Naive B cell (primary cell): Measurements from ENCODE around the gene PDE7B. TPM values are rescaled to one million over a fixed set of nuclear protein-coding genes. Genes with fewer than 3 reads are reported as not detected.

Experiments used
- ATAC-seq, 2 donors: fragments of 150-1000 bp; cut with Tn5 transposase; 2 replicates each; pipeline ENCODE4 v1.10.0; 2021; ENCODE audit warnings: low read depth in 2 of 2, mild to moderate bottlenecking in 2 of 2, moderate library complexity in 2 of 2
- DNase-seq: peaks from one replicate; pipeline ENCODE4 v3.0.0; 2022
- H3K27ac Mint-ChIP-seq, 6 donors: one replicate each; pipeline ENCODE4 v1.8.0; 2020 to 2022; ENCODE audit warnings: mild to moderate bottlenecking in 6 of 6, mixed read lengths in 6 of 6, moderate library complexity in 5 of 6, inconsistent platforms in 2 of 6
- H3K27me3 Mint-ChIP-seq, 3 donors: one replicate each; pipeline ENCODE4 v1.8.0; 2021 to 2022; ENCODE audit warnings: mixed read lengths in 3 of 3, mild to moderate bottlenecking in 1 of 3
- H3K36me3 Mint-ChIP-seq, 2 donors: one replicate each; pipeline ENCODE4 v1.8.0; 2020 to 2022; ENCODE audit warnings: mixed read lengths in 2 of 2, inconsistent platforms in 1 of 2, mild to moderate bottlenecking in 1 of 2
- H3K4me1 Mint-ChIP-seq, 3 donors: one replicate each; pipeline ENCODE4 v1.8.0; 2020 to 2022; ENCODE audit warnings: mixed read lengths in 3 of 3, inconsistent platforms in 1 of 3, mild to moderate bottlenecking in 1 of 3, moderate library complexity in 1 of 3
- H3K4me3 Mint-ChIP-seq, 8 donors: one replicate each; pipeline ENCODE4 v1.8.0; 2020 to 2022; ENCODE audit warnings: mild to moderate bottlenecking in 8 of 8, mixed read lengths in 8 of 8, moderate library complexity in 8 of 8, inconsistent platforms in 2 of 8
- H3K9me3 Mint-ChIP-seq, 7 donors: one replicate each; pipeline ENCODE4 v1.8.0; 2020 to 2022; ENCODE audit warnings: mixed read lengths in 7 of 7, mild to moderate bottlenecking in 5 of 7, inconsistent platforms in 2 of 7, moderate library complexity in 1 of 7
- polyA plus RNA-seq, 6 donors: library from polyadenylated mRNA; unstranded; fragments of 300-500 nt; fragmentation: Illumina TruSeq; gene quantifications; one replicate each; pipeline ENCODE4 v1.2.3, GENCODE V29; 2021; ENCODE audit warnings: low read depth in 6 of 6

PDE7B gene
- polyA plus RNA-seq, 6 donors from 2014 or later: 0.10 to 3.8 (median 3.0) TPM

- Mint-ChIP-seq H3K4me3 (no peak overlapping the region), H3K4me1 (peaks cover 14 to 20% (median 19%) of the 10 kb centered on the region in 3 donors), H3K27ac (no peak overlapping the region), H3K36me3 (peaks cover 0 to 5% of the 10 kb centered on the region in 2 donors), H3K27me3 (peaks cover 0 to 5% (median 0%) of the 10 kb centered on the region in 3 donors), H3K9me3 (no peaks in the 10 kb centered on the region)
- ATAC-seq: no peak
- no peak for DNase-seq
Measured at GRCh38 chr6:136039185-136039584, 187.7 kb downstream of the PDE7B start.

GRCh38 chr6:136050475-136050874 lies 199.0 kb downstream of the PDE7B start:
- H3K27me3 Mint-ChIP-seq: no peaks in the 10 kb centered on the region
- peaks cover 0 to 9% (median 3%) of the 10 kb centered on the region in 7 donors for H3K9me3 Mint-ChIP-seq
- peaks cover 4 to 19% (median 12%) of the 10 kb centered on the region in 3 donors for H3K4me1 Mint-ChIP-seq
- peaks cover 6 to 10% of the 10 kb centered on the region in 2 donors for H3K36me3 Mint-ChIP-seq
- DNase-seq (no peak), ATAC-seq (no peak)
- H3K27ac Mint-ChIP-seq: peak overlapping the region in 1 of 6 donors; percentile 63
- H3K4me3 Mint-ChIP-seq: peak overlapping the region in 1 of 8 donors; percentile 31

GRCh38 chr6:136051140-136051775 lies 199.8 kb downstream of the PDE7B start:
- no peaks in the 10 kb centered on the region for H3K27me3 Mint-ChIP-seq
- ATAC-seq (no peak), DNase-seq (no peak)
- H3K4me3 Mint-ChIP-seq: peak overlapping the region in 1 of 8 donors; percentile 31
- peaks cover 4 to 19% (median 12%) of the 10 kb centered on the region in 3 donors for H3K4me1 Mint-ChIP-seq
- H3K9me3 Mint-ChIP-seq: peaks cover 0 to 9% (median 3%) of the 10 kb centered on the region in 7 donors
- H3K36me3 Mint-ChIP-seq: peaks cover 6 to 10% of the 10 kb centered on the region in 2 donors
- peak overlapping the region in 2 of 6 donors; percentile 28 to 83 for H3K27ac Mint-ChIP-seq

- Mint-ChIP-seq H3K9me3 (peaks cover 0 to 9% (median 2%) of the 10 kb centered on the region in 7 donors), H3K4me3 (no peak overlapping the region), H3K4me1 (peaks cover 4 to 19% (median 12%) of the 10 kb centered on the region in 3 donors), H3K36me3 (peaks cover 10% of the 10 kb centered on the region in 2 donors), H3K27ac (no peak overlapping the region), H3K27me3 (no peaks in the 10 kb centered on the region)
- no peak for DNase-seq
- ATAC-seq: no peak
Measured at GRCh38 chr6:136052031-136052430, 200.5 kb downstream of the PDE7B start.

- no peaks in the 10 kb centered on the region for H3K27me3 Mint-ChIP-seq
- no peak for ATAC-seq
- peaks cover 4 to 12% of the 10 kb centered on the region in 2 donors for H3K36me3 Mint-ChIP-seq
- H3K9me3 Mint-ChIP-seq: no peaks in the 10 kb centered on the region
- H3K4me1 Mint-ChIP-seq: peaks cover 0 to 7% (median 0%) of the 10 kb centered on the region in 3 donors
- H3K27ac Mint-ChIP-seq: no peak overlapping the region
- H3K4me3 Mint-ChIP-seq: no peak overlapping the region
- no peak for DNase-seq
Measured at GRCh38 chr6:136058852-136059251, 207.4 kb downstream of the PDE7B start.

GRCh38 chr6:136059308-136059707 lies 207.8 kb downstream of the PDE7B start:
- Mint-ChIP-seq H3K27ac (no peak overlapping the region), H3K4me1 (peaks cover 0 to 7% (median 0%) of the 10 kb centered on the region in 3 donors), H3K4me3 (no peak overlapping the region), H3K36me3 (peaks cover 4 to 12% of the 10 kb centered on the region in 2 donors), H3K27me3 (no peaks in the 10 kb centered on the region), H3K9me3 (no peaks in the 10 kb centered on the region)
- DNase-seq (no peak), ATAC-seq (no peak)

- no peak for DNase-seq
- Mint-ChIP-seq H3K4me3 (no peak overlapping the region), H3K27ac (peak overlapping the region in 1 of 6 donors; percentile 1), H3K27me3 (no peaks in the 10 kb centered on the region), H3K4me1 (peaks cover 0 to 5% (median 0%) of the 10 kb centered on the region in 3 donors), H3K9me3 (no peaks in the 10 kb centered on the region), H3K36me3 (peaks cover 4 to 6% of the 10 kb centered on the region in 2 donors)
- no peak for ATAC-seq
Measured at GRCh38 chr6:136060052-136060451, 208.6 kb downstream of the PDE7B start.

GRCh38 chr6:136060759-136061158 lies 209.3 kb downstream of the PDE7B start:
- ATAC-seq: no peak
- Mint-ChIP-seq H3K27me3 (no peaks in the 10 kb centered on the region), H3K36me3 (peaks cover 4 to 6% of the 10 kb centered on the region in 2 donors), H3K9me3 (no peaks in the 10 kb centered on the region), H3K4me1 (peaks cover 0 to 4% (median 0%) of the 10 kb centered on the region in 3 donors), H3K27ac (no peak overlapping the region), H3K4me3 (no peak overlapping the region)
- no peak for DNase-seq

- no peaks in the 10 kb centered on the region for H3K9me3 Mint-ChIP-seq
Measured at GRCh38 chr6:136061701-136062100, 210.2 kb downstream of the PDE7B start.

GRCh38 chr6:136063096-136063495 lies 211.6 kb downstream of the PDE7B start:
- no peak for ATAC-seq
- H3K27ac Mint-ChIP-seq: no peak overlapping the region
- H3K9me3 Mint-ChIP-seq: no peaks in the 10 kb centered on the region
- no peaks in the 10 kb centered on the region for H3K27me3 Mint-ChIP-seq
- peaks cover 0 to 4% (median 0%) of the 10 kb centered on the region in 3 donors for H3K4me1 Mint-ChIP-seq
- no peak overlapping the region for H3K4me3 Mint-ChIP-seq
- peaks cover 3 to 4% of the 10 kb centered on the region in 2 donors for H3K36me3 Mint-ChIP-seq
- DNase-seq: no peak

More at GRCh38 chr6:136061701-136062100, 210.2 kb downstream of the PDE7B start:
- Mint-ChIP-seq H3K4me1 (peaks cover 0 to 4% (median 0%) of the 10 kb centered on the region in 3 donors), H3K27ac (no peak overlapping the region), H3K27me3 (no peaks in the 10 kb centered on the region), H3K4me3 (no peak overlapping the region), H3K36me3 (peaks cover 3 to 6% of the 10 kb centered on the region in 2 donors)
- DNase-seq (no peak), ATAC-seq (no peak)

- Mint-ChIP-seq H3K27me3 (no peaks in the 10 kb centered on the region), H3K4me3 (no peak overlapping the region), H3K4me1 (peaks cover 0 to 4% (median 0%) of the 10 kb centered on the region in 3 donors), H3K9me3 (no peaks in the 10 kb centered on the region), H3K27ac (peak overlapping the region in 1 of 6 donors; percentile 9), H3K36me3 (peaks cover 7 to 14% of the 10 kb centered on the region in 2 donors)
- DNase-seq (no peak), ATAC-seq (no peak)
Measured at GRCh38 chr6:136066005-136066404, 214.5 kb downstream of the PDE7B start.

GRCh38 chr6:136067731-136068341 lies 216.3 kb downstream of the PDE7B start:
- peak overlapping the region in 1 of 6 donors; percentile 44 for H3K27ac Mint-ChIP-seq
- H3K9me3 Mint-ChIP-seq: no peaks in the 10 kb centered on the region
- H3K4me3 Mint-ChIP-seq: no peak overlapping the region
- H3K36me3 Mint-ChIP-seq: peaks cover 7 to 15% of the 10 kb centered on the region in 2 donors
- DNase-seq (no peak), ATAC-seq (no peak)
- peaks cover 0 to 4% (median 0%) of the 10 kb centered on the region in 3 donors for H3K4me1 Mint-ChIP-seq
- no peaks in the 10 kb centered on the region for H3K27me3 Mint-ChIP-seq

GRCh38 chr6:136069119-136069518 lies 217.6 kb downstream of the PDE7B start:
- DNase-seq: no peak
- Mint-ChIP-seq H3K27me3 (no peaks in the 10 kb centered on the region), H3K4me3 (no peak overlapping the region), H3K36me3 (peaks cover 8 to 15% of the 10 kb centered on the region in 2 donors), H3K9me3 (peaks cover 0 to 3% (median 0%) of the 10 kb centered on the region in 7 donors), H3K27ac (no peak overlapping the region), H3K4me1 (peaks cover 0 to 4% (median 0%) of the 10 kb centered on the region in 3 donors)
- ATAC-seq: no peak

GRCh38 chr6:136070815-136071214 lies 219.3 kb downstream of the PDE7B start:
- no peak for ATAC-seq

More at GRCh38 chr6:136070815-136071214, 219.3 kb downstream of the PDE7B start:
- no peak for DNase-seq
- Mint-ChIP-seq H3K9me3 (peaks cover 0 to 6% (median 0%) of the 10 kb centered on the region in 7 donors), H3K36me3 (peaks cover 15 to 16% of the 10 kb centered on the region in 2 donors), H3K4me1 (no peaks in the 10 kb centered on the region), H3K27me3 (peaks cover 0 to 6% (median 0%) of the 10 kb centered on the region in 3 donors), H3K4me3 (no peak overlapping the region), H3K27ac (no peak overlapping the region)
